LHCN-M2 (cell line): ENCODE results near the gene FBXL12. TPM values are rescaled to one million over a fixed set of nuclear protein-coding genes. Genes with fewer than 3 reads are reported as not detected.
"Not testable (repeated sequence)": the region's sequence is repeated elsewhere in the genome, so short reads cannot be mapped to it uniquely, and the experiment has no call there.

Experiments used
- DNase-seq: peaks from one replicate; pipeline ENCODE4 v3.0.0-alpha.2; 2012; ENCODE audit warnings: low read depth
- polyA plus RNA-seq: library from polyadenylated mRNA; unstranded; fragments of >200 nt; gene quantifications from one replicate; pipeline ENCODE4 v1.2.1, GENCODE V29; 2012; ENCODE audit warnings: missing spikeins
- total RNA-seq: library from RNA; depleted of rRNA; stranded (reverse); fragments of >200 nt; gene quantifications from 2 replicates; pipeline ENCODE4 v1.2.3, GENCODE V29; 2014; rRNA removed

FBXL12 gene
- 16.5 and 16.6 TPM in 2 replicates for total RNA-seq
- 18.8 TPM for polyA plus RNA-seq

- peak; percentile 98 for DNase-seq
Observed at GRCh38 chr19:9818734-9819595, at the start of gene FBXL12. TSS of gene FBXL12 (minus strand) at chr19:9819079. CDS start at chr19:9818813, 266 bp downstream.

GRCh38 chr19:9865732-9866501, 47.0 kb upstream of the FBXL12 start:
- no peak for DNase-seq

GRCh38 chr19:9863759-9864158, 44.9 kb upstream of the FBXL12 start:
- no peak for DNase-seq

GRCh38 chr19:9862938-9863337, 44.1 kb upstream of the FBXL12 start:
- DNase-seq, result no peak

- DNase-seq, result no peak
Observed at GRCh38 chr19:9861503-9861902, 42.6 kb upstream of the FBXL12 start.

GRCh38 chr19:9860407-9860806, 41.5 kb upstream of the FBXL12 start:
- DNase-seq, result no peak

GRCh38 chr19:9858766-9859165, 39.9 kb upstream of the FBXL12 start:
- no peak for DNase-seq

GRCh38 chr19:9857920-9858746, 39.3 kb upstream of the FBXL12 start:
- DNase-seq, result no peak

GRCh38 chr19:9857076-9857721, 38.3 kb upstream of the FBXL12 start:
- no peak for DNase-seq

GRCh38 chr19:9856609-9857008, 37.7 kb upstream of the FBXL12 start:
- no peak for DNase-seq

- no peak for DNase-seq
Observed at GRCh38 chr19:9854282-9854846, 35.5 kb upstream of the FBXL12 start.

GRCh38 chr19:9850235-9850959, 31.5 kb upstream of the FBXL12 start:
- DNase-seq, result no peak

GRCh38 chr19:9849791-9850190, 30.9 kb upstream of the FBXL12 start:
- no peak for DNase-seq

- DNase-seq, result no peak
Observed at GRCh38 chr19:9848762-9849161, 29.9 kb upstream of the FBXL12 start.

- no peak for DNase-seq
Observed at GRCh38 chr19:9848060-9848459, 29.2 kb upstream of the FBXL12 start.

GRCh38 chr19:9847087-9847671, 28.3 kb upstream of the FBXL12 start:
- peak; percentile 90 for DNase-seq

- DNase-seq, result not testable (repeated sequence)
Observed at GRCh38 chr19:9843626-9844273, 24.9 kb upstream of the FBXL12 start.

- DNase-seq, result no peak
Observed at GRCh38 chr19:9842834-9843625, 24.2 kb upstream of the FBXL12 start.
